CD4-positive, alpha-beta T cell treated with Interleukin-12 subunit alpha and Interleukin-12 subunit beta, for 1 hour (primary cell): ENCODE data around the gene CRADD.

Experiments used
- DNase-seq: peaks from one replicate; pipeline ENCODE4 v3.0.0-alpha.2; 2020

Gene CRADD

GRCh38 chr12:93819050-93819491 lies 141.9 kb downstream of the CRADD start:
- no peak for DNase-seq

- DNase-seq: no peak
Measured at GRCh38 chr12:93823616-93824391, 146.6 kb downstream of the CRADD start.

- no peak for DNase-seq
Measured at GRCh38 chr12:93824514-93825500, 147.6 kb downstream of the CRADD start.

GRCh38 chr12:93825501-93825888 lies 148.3 kb downstream of the CRADD start:
- DNase-seq: no peak

GRCh38 chr12:93825931-93826555 lies 148.9 kb downstream of the CRADD start:
- no peak for DNase-seq

GRCh38 chr12:93827179-93827578 lies 150.0 kb downstream of the CRADD start:
- DNase-seq: no peak

- DNase-seq: no peak
Measured at GRCh38 chr12:93827669-93828068, 150.5 kb downstream of the CRADD start.

- no peak for DNase-seq
Measured at GRCh38 chr12:93829016-93829415, 151.8 kb downstream of the CRADD start.

- DNase-seq: no peak
Measured at GRCh38 chr12:93831374-93831773, 154.2 kb downstream of the CRADD start.

GRCh38 chr12:93832131-93832530 lies 155.0 kb downstream of the CRADD start:
- no peak for DNase-seq

GRCh38 chr12:93833946-93834345 lies 156.8 kb downstream of the CRADD start:
- DNase-seq: no peak

GRCh38 chr12:93836620-93837260 lies 159.6 kb downstream of the CRADD start:
- DNase-seq: no peak

GRCh38 chr12:93838193-93838592 lies 161.0 kb downstream of the CRADD start:
- no peak for DNase-seq

GRCh38 chr12:93839064-93839463 lies 161.9 kb downstream of the CRADD start:
- no peak for DNase-seq

GRCh38 chr12:93841671-93842070 lies 164.5 kb downstream of the CRADD start:
- no peak for DNase-seq

- DNase-seq: no peak
Measured at GRCh38 chr12:93844164-93844784, 167.1 kb downstream of the CRADD start.

GRCh38 chr12:93846936-93847516 lies 169.9 kb downstream of the CRADD start:
- DNase-seq: no peak

GRCh38 chr12:93847517-93848474 lies 170.6 kb downstream of the CRADD start:
- DNase-seq: peak; percentile 12

- peak; percentile 11 for DNase-seq
Measured at GRCh38 chr12:93848523-93849101, 171.4 kb downstream of the CRADD start.

- DNase-seq: no peak
Measured at GRCh38 chr12:93849946-93850345, 172.8 kb downstream of the CRADD start.
